Ureter (tissue), 1 donor: ENCODE data around the gene EPB41L2. TPM values are rescaled to one million over a fixed set of nuclear protein-coding genes. Genes with fewer than 3 reads are reported as not detected.
"Not testable (repeated sequence)": the region's sequence is repeated elsewhere in the genome, so short reads cannot be mapped to it uniquely, and the experiment has no call there.

ENCODE experiments used
- DNase-seq: peaks from one replicate; pipeline ENCODE4 v3.0.0-alpha.2; 2020; ENCODE audit warnings: low spot score
- total RNA-seq: library from RNA; stranded (reverse); gene quantifications from one replicate; pipeline ENCODE4 v1.2.4, GENCODE V29; 2023
- donor health status: DM: yes; HTN: yes; CAD: no.

The EPB41L2 gene
- 110 TPM for total RNA-seq

DNA sequence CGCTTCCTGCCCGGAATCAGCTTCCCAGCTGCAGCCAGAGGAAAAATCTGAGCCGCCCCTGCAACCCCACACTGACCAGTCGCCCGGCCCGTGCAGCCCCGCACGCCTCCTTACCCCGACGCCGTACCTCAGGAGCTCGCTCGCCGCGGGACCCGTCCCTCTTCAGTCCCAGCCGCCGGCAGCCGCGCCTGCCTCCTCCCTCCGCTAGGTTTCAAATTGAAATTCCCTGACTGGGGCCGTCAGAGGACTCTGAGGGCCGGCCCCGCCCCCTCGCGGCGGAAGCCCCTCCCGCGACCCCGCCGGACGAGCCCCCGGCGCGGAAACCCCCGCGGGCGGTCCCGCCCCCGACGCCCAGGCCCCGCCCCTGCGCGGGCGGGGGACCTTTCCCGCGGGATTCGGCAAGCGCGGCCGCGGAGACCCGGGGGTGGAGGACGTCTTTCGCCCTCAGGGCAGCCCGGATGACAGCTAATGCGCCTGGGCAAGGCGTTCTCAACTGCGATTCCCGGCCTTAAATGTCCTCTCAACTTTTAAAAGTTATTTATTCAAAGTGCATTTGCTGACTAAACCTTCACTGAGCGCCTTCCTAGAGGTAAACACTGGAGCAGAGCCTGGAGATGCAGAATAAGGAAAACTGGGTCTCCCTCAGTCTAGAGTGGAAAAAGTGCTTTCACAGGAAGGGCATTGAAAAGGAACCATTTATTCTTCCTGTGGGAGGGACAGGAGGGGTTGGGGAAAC lies at the start of gene EPB41L2:
EPB41L2 (minus strand) TSS at position 218 of the 736 bp plus-strand sequence. CDS start 106,760 bp downstream, outside the sequence.
- DNase-seq: peak; percentile 87

DNA sequence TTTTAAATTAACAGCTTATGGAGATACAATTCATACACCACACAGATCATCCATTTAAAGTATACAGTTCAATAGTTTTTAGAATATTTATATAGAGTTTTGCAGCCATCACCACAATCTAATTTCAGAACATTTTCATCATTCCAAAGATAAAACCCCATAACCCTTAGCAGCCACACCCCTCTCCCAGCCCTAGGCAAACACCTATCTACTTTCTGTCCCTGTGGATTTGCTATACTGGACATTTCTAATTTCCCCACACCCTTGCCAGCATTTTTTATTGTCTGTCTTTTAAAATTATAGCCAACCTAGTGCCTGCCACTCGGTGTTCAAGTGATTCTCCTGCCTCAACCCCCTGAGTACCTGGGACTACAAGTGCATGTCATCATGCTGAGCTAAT lies 49.2 kb upstream of the EPB41L2 start:
- no peak for DNase-seq

DNA sequence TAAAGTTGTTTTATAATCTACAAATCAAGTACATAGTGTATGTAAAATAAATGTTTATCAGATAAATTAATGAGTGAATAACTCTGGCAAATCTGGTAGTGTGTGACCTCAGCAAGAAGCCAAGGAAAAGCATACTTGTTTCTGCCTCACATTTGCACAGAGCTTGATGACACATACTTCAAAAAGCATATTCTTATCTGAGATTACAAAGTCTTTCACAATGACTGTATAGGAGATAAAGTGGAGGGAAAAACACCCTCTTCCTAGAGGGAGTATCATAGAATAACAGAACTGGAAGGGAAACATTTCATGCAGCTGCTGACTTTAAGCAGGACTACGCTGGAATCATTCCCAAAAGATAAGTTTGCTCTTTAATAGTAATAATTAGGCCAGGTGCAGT lies 44.1 kb upstream of the EPB41L2 start:
- no peak for DNase-seq

GRCh38 chr6:131103901-131104300 lies 40.9 kb upstream of the EPB41L2 start:
- no peak for DNase-seq

DNA sequence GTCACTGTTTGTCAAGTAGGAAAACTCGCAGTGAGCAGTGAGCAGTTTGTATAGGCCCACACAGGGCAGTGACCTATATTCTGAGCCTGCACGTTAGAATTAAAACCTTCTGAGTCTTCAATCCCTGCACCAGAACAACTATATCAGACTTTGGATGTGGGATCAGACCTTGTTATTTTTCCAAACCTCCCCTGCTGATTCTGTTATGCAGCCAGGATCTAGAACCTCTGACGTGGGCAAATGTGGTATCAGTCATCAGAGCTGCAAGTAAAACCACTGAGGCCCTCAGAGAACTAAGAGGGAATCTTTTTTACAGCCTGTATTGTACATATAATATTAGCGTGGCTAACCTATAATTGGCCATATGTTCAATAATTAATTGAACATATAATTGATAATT lies 40.3 kb upstream of the EPB41L2 start:
- no peak for DNase-seq

- no peak for DNase-seq
Measured at GRCh38 chr6:131101911-131102680, 39.1 kb upstream of the EPB41L2 start.

GRCh38 chr6:131096786-131097185 lies 33.7 kb upstream of the EPB41L2 start:
- no peak for DNase-seq

DNA sequence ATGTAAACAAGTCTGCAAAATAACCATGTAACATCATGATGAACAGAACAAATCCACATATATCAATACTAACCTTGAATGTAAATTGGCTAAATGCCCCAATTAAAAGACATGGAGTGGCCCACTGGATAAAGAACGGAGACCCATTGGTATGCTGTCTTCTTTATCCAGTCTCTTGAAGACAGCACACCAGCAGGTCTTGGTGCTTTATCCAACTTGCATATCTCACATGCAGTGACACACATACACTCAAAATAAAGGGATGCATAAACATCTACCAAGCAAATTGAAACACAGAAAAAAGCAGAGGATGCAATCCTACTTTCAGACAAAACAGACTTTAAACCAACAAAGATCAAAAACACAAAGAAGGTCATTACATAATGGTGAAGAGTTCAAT lies 30.3 kb upstream of the EPB41L2 start:
- no peak for DNase-seq

GRCh38 chr6:131091944-131092343 lies 28.9 kb upstream of the EPB41L2 start:
- DNase-seq: not testable (repeated sequence)

DNA sequence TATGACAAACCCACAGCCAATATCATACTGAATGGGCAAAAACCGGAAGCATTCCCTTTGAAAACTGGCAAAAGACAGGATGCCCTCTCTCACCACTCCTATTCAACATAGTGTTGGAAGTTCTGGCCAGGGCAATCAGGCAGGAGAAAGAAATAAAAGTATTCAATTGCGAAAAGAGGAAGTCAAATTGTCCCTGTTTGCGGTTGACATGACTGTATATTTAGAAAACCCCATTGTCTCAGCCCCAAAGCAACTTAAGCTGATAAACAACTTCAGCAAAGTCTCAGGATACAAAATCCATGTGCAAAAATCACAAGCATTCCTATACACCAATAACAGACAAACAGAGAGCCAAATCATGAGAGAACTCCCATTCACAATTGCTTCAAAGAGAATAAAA lies 27.3 kb upstream of the EPB41L2 start:
- not testable (repeated sequence) for DNase-seq

DNA sequence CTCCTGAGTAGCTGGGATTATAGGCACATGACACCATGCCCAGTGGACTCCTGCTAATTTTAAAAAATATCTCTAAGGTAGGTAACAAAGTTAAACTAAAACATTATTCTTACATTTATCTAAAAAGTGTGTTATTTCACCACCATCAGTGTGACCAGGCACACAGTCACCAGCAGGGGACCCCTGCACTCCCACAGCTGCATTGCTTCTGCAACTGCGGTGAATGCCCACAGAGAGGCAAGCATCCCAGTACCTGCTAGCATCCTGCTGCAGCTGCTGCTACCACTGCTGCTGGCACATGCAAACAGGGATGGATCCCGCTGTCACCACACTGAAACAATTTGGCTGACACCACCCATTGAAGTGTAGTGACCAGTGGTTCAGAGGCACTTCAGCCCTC lies 21.9 kb upstream of the EPB41L2 start:
- no peak for DNase-seq

DNA sequence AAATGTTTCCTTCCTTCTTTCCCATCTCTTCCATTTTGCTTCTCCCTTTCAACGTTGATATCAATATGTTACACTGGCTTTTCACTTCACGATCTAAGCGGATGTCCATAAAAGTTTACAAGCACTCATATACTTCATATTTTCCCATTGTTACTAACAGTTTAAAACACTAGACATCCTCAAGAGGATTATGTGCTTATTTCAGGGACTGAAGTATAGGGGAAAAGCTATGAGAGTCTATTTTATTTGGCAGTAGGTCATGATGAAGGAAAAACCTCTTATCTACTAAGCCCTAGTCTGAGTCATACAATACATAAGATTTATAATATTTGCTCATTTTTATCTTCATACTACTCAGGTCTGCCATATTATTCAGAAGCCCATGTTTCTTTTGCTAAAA lies 20.6 kb upstream of the EPB41L2 start:
- DNase-seq: no peak

- no peak for DNase-seq
Measured at GRCh38 chr6:131082335-131082734, 19.3 kb upstream of the EPB41L2 start.

DNA sequence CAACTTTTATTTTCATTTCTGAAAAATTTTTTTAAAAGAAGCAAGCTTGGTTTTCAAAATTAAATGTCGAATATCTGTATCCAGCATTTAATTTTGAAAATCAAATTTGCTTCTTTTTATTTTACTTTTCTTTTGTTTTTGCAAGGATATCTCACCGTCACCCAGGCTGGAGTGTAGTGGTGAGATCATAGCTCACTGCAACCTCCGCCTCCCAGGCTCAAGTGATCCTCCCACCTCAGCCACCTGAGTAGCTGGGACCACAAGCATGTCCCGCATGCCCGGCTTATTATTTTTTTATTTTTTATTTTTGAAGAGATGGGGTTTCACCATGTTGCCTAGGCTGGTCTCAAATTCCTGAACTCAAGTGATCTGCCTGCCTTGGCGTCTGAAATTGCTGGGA lies 17.0 kb upstream of the EPB41L2 start:
- DNase-seq: no peak

DNA sequence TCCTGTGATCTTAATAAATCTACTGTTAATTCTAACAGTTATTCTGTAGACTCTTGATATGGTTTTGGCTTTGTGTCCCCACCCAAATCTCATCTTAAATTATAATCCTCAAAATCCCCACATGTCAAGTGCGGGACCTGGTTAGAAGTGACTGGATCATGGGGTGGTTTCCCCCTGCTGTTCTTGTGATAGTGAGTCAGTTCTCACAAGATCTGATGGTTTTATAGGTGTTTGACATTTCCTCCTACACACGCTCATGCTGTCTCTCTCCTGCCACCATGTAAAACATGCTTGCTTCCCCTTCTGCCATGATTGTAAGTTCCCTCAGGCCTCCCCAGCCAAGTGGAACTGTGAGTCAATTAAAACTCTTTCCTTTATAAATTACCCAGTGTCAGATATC lies 10.5 kb upstream of the EPB41L2 start:
- no peak for DNase-seq

GRCh38 chr6:131070061-131070460 lies 7.0 kb upstream of the EPB41L2 start:
- DNase-seq: no peak

DNA sequence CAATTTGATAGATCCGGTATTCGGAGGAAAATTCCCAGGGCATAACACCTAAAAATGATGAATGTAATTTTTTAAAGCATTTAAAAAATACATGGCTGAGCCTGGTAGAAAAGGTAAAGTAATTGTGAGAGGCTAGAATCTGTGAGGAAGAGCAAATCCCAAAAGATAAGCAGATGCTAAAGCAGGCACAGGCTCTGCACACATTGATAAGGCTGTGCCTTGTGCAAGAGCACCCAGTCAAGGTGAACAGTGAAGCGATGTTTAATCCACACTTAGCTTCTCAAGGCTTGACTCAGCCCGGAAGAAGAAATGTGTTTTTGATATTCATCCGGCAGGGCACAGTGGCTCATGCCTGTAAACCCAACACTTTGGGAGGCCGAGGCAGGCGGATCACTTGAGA lies 5.1 kb upstream of the EPB41L2 start:
- DNase-seq: no peak

- DNase-seq: no peak
Measured at GRCh38 chr6:131067521-131067920, 4.5 kb upstream of the EPB41L2 start.

- DNase-seq: no peak
Measured at GRCh38 chr6:131065824-131066171, 2.8 kb upstream of the EPB41L2 start.

- DNase-seq: no peak
Measured at GRCh38 chr6:131065112-131065823, 2.2 kb upstream of the EPB41L2 start.

DNA sequence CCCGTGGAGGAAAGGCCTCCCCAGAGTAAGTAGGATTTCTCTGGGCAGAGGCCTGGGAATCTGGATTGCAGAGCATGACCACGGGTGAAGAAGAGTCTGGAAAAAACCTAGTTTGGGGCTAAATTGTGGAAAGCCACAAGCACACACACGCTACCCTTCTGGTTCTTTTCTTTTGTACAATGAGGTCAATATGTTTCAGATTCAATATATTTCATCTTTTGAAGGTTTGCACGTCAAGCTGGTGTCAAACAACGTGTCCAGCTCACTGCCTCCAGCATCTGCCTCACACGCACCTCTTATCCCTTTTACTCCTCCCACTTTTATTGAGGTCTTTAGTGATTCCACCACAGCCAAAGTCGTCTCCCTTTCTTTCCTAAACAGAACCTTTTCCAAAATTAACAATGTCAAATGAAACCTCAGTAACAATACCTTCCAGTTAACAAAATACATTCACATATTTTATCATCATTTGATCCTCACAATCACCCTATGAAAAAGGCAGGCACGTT lies 773 bp upstream of the EPB41L2 start:
- DNase-seq: no peak

GRCh38 chr6:131062241-131063027 lies 611 bp downstream of the EPB41L2 start:
- DNase-seq: peak; percentile 45
